Spleen (tissue), 7 donors: ENCODE results near the gene STK24.

Experiments
- POLR2A ChIP-seq, 3 donors: fragments of 450-650 bp; IDR thresholded peaks; one replicate each; pipeline ENCODE4 v1.5.1; 2017; ENCODE audit warnings: antibody characterized with exemption in 3 of 3, mild to moderate bottlenecking in 1 of 3
- POLR2AphosphoS5 ChIP-seq, 3 donors: sonication (generic); formaldehyde crosslinking; IDR thresholded peaks; one replicate each; pipeline ENCODE4 v1.5.1; 2017; ENCODE audit warnings: antibody characterized with exemption in 3 of 3
- TF ChIP-seq, protein P1 (sequence below), 11 experiments: fragments of 200-600 bp in 7 of 11; fragments of 450-650 bp in 4 of 11; sonication (generic) in 4 of 11; IDR thresholded peaks in 8 of 11; conservative IDR thresholded peaks in 3 of 11; 1 replicate in 7 of 11; 2 replicates in 4 of 11; pipeline versions ENCODE4 v1.4.0 to v1.8.0; 2016 to 2021; ENCODE audit warnings: antibody characterized with exemption in 11 of 11, inconsistent platforms in 4 of 11, mild to moderate bottlenecking in 1 of 11
- donor health status: DM: no; HTN: no; CAD: no; lungs with moderate emphysema.
- donor health status: DM: no; HTN: no; CAD: no.
- donor health status: DM: no; HTN: no; CAD: no.

- TF ChIP-seq, protein P1, sequence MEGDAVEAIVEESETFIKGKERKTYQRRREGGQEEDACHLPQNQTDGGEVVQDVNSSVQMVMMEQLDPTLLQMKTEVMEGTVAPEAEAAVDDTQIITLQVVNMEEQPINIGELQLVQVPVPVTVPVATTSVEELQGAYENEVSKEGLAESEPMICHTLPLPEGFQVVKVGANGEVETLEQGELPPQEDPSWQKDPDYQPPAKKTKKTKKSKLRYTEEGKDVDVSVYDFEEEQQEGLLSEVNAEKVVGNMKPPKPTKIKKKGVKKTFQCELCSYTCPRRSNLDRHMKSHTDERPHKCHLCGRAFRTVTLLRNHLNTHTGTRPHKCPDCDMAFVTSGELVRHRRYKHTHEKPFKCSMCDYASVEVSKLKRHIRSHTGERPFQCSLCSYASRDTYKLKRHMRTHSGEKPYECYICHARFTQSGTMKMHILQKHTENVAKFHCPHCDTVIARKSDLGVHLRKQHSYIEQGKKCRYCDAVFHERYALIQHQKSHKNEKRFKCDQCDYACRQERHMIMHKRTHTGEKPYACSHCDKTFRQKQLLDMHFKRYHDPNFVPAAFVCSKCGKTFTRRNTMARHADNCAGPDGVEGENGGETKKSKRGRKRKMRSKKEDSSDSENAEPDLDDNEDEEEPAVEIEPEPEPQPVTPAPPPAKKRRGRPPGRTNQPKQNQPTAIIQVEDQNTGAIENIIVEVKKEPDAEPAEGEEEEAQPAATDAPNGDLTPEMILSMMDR (IDR thresholded peaks at IDR 0.05 in 8 of 11, conservative IDR thresholded peaks at IDR 0.05 in 3 of 11), result no peak
- TF ChIP-seq POLR2AphosphoS5 (IDR thresholded peaks at IDR 0.05) (no peak), POLR2A (IDR thresholded peaks at IDR 0.05) (no peak)
Observed at GRCh38 chr13:98549728-98550317, 27.1 kb downstream of the STK24 start.
